NT2/D1 (cell line): ENCODE measurements around the gene ADAMTSL1.

Experiments used
- YY1 ChIP-seq: IDR thresholded peaks from 2 replicates; pipeline ENCODE4 v1.6.1; 2011; ENCODE audit not compliant: insufficient read length, insufficient read depth
- ZNF274 ChIP-seq: IDR thresholded peaks from 2 replicates; pipeline ENCODE4 v1.6.1; 2011; ENCODE audit warnings: mild to moderate bottlenecking, low read depth, low read length

DNA sequence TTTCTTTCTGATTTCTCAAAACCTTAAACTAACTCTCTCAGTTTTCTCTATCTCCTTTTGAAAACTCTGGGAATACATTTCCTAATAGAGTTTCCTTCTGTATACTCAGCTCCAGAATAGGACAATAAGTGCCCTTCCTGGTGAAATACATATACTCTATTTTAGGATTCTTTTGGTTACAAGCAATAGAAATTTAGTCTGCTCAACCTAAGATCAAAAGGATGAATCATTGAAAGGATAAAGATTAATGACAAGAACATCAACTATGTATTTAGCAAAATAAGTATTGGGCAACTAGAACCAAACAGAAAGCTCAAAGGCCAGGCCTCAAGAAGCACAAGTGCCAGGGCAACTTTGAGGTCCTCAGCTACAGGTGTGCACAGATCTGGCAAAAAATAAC lies 127.1 kb downstream of the ADAMTSL1 start:
- TF ChIP-seq YY1 (no peak), ZNF274 (no peak)
